ENCODE results near the gene MAD2L2.

MAD2L2 gene

DNA sequence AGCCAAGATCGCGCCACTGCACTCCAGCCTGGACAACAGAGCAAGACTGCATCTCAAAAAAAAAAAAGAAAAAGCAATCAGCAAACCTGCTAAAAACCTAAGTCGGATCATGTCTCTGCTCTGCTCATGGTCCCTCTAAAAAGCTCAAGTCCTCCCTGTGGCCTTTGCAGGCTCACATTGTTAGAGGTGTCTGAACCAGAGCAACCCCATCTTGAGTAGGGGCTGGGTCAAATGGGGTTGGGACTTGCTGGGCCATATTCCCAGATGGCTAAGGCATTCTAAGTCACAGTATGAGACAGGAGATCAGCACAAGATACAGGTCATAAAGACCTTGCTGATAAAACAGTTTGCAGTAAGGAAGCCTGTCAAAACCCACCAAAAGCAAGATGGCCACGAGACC is 7.6 kb upstream of the MAD2L2 start:
- Histone ChIP-seq H3K27me3 (ENCODE audit: low read depth, low read length) (no peaks in the 10 kb centered on the region), H3K4me3 (ENCODE audit: low read length) (no peak overlapping the region), H3K4me2 (ENCODE audit: low read length) (no peak overlapping the region), H4K20me1 (ENCODE audit: insufficient read depth, low read length) (no peaks in the 10 kb centered on the region), H2AFZ (ENCODE audit: low read depth, low read length) (no peak overlapping the region), H3K36me3 (replicated peaks; ENCODE audit: low read depth, low read length) (no peaks in the 10 kb centered on the region), H3K4me1 (ENCODE audit: low read length) (no peaks in the 10 kb centered on the region), H3K9me3 (ENCODE audit: insufficient read depth, low read length) (no peaks in the 10 kb centered on the region), H3K79me2 (ENCODE audit: low read length) (no peaks in the 10 kb centered on the region), H3K27ac (ENCODE audit: low read length) (no peak overlapping the region), H3K9ac (ENCODE audit: low read length) (no peak overlapping the region)
- TF ChIP-seq, protein P1, sequence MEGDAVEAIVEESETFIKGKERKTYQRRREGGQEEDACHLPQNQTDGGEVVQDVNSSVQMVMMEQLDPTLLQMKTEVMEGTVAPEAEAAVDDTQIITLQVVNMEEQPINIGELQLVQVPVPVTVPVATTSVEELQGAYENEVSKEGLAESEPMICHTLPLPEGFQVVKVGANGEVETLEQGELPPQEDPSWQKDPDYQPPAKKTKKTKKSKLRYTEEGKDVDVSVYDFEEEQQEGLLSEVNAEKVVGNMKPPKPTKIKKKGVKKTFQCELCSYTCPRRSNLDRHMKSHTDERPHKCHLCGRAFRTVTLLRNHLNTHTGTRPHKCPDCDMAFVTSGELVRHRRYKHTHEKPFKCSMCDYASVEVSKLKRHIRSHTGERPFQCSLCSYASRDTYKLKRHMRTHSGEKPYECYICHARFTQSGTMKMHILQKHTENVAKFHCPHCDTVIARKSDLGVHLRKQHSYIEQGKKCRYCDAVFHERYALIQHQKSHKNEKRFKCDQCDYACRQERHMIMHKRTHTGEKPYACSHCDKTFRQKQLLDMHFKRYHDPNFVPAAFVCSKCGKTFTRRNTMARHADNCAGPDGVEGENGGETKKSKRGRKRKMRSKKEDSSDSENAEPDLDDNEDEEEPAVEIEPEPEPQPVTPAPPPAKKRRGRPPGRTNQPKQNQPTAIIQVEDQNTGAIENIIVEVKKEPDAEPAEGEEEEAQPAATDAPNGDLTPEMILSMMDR (IDR thresholded peaks at IDR 0.05; ENCODE audit: low read depth, low read length), result no peak
- TF ChIP-seq EZH2phosphoT487 (IDR thresholded peaks at IDR 0.05; ENCODE audit: low read depth), result no peak

DNA sequence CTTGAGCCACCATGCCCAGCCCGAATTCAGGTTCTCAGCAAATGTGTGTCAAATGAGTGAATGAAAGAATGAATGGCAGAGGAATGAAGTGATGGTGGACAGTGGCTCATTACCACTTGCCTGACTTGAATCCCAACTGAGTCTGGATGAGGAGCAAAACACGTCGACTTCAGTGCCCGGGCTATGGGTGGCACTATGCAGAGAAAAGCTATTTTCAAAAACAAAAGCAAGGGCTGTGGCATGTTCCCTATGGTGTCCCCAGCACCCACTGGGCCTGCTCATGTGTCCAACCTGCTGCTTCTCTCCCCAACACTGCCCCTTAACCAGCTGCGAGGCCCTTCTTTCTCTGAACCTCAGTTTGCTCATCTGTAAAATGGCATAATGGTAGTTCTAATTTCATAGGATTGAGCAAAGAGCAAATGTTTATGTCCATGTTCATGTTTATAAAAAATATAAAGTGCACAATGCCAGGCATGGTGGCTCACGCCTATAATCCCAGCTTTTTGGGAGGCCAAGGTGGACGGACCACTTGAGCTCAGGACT is 4.3 kb upstream of the MAD2L2 start:
- H3K27ac ChIP-seq (ENCODE audit: low read length), result no peak overlapping the region
- H3K27me3 ChIP-seq (ENCODE audit: low read depth, low read length), result peaks cover 9% of the 10 kb centered on the region; the same call in 1 of the 2 replicates
- H3K4me1 ChIP-seq (ENCODE audit: low read length), result peaks cover 6% of the 10 kb centered on the region; the same call in 1 of the 2 replicates
- H3K9me3 ChIP-seq (ENCODE audit: insufficient read depth, low read length), result no peaks in the 10 kb centered on the region
- no peak overlapping the region for H3K4me3 ChIP-seq (ENCODE audit: low read length)
- H3K79me2 ChIP-seq (ENCODE audit: low read length), result peaks cover 3% of the 10 kb centered on the region; the same call in 1 of the 2 replicates
- no peaks in the 10 kb centered on the region for H4K20me1 ChIP-seq (ENCODE audit: insufficient read depth, low read length)
- H2AFZ ChIP-seq (ENCODE audit: low read depth, low read length), result no peak overlapping the region
- no peak overlapping the region for H3K9ac ChIP-seq (ENCODE audit: low read length)
- no peak overlapping the region for H3K4me2 ChIP-seq (ENCODE audit: low read length)
- TF ChIP-seq, protein P1 (IDR thresholded peaks at IDR 0.05; ENCODE audit: low read depth, low read length), result no peak
- TF ChIP-seq EZH2phosphoT487 (IDR thresholded peaks at IDR 0.05; ENCODE audit: low read depth), result no peak
- no peaks in the 10 kb centered on the region for H3K36me3 ChIP-seq (replicated peaks; ENCODE audit: low read depth, low read length)

DNA sequence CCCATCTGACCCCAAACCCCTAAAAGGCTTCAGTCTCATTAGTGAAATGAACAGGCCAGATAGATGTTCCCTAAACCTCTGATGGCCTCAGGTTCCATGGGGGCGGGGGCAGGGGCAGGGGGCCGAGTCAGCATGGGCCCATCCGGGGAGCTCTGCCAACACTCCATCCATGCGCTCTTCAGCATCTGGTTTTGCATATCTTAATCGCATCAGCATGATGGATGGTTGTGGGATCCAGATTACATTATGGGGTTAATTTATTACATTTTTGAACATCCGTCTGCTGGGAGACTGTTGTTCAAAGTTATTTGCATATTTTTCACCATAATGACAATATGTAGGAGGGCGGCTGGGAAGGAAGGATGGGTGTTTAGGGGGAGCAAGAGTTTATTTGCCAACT is 3.1 kb upstream of the MAD2L2 start:
- Histone ChIP-seq H3K79me2 (ENCODE audit: low read length) (peaks cover 3% of the 10 kb centered on the region; the same call in 1 of the 2 replicates), H3K9ac (ENCODE audit: low read length) (no peak overlapping the region), H3K4me3 (ENCODE audit: low read length) (no peak overlapping the region), H3K27ac (ENCODE audit: low read length) (no peak overlapping the region), H3K9me3 (ENCODE audit: insufficient read depth, low read length) (no peaks in the 10 kb centered on the region), H3K4me2 (ENCODE audit: low read length) (no peak overlapping the region), H3K27me3 (ENCODE audit: low read depth, low read length) (peaks cover 9% of the 10 kb centered on the region; the same call in 1 of the 2 replicates), H4K20me1 (ENCODE audit: insufficient read depth, low read length) (no peaks in the 10 kb centered on the region), H3K36me3 (replicated peaks; ENCODE audit: low read depth, low read length) (no peaks in the 10 kb centered on the region), H2AFZ (ENCODE audit: low read depth, low read length) (no peak overlapping the region), H3K4me1 (ENCODE audit: low read length) (peaks cover 6% of the 10 kb centered on the region; the same call in 1 of the 2 replicates)
- no peak for TF ChIP-seq EZH2phosphoT487 (IDR thresholded peaks at IDR 0.05; ENCODE audit: low read depth)
- TF ChIP-seq, protein P1 (IDR thresholded peaks at IDR 0.05; ENCODE audit: low read depth, low read length), result no peak

DNA sequence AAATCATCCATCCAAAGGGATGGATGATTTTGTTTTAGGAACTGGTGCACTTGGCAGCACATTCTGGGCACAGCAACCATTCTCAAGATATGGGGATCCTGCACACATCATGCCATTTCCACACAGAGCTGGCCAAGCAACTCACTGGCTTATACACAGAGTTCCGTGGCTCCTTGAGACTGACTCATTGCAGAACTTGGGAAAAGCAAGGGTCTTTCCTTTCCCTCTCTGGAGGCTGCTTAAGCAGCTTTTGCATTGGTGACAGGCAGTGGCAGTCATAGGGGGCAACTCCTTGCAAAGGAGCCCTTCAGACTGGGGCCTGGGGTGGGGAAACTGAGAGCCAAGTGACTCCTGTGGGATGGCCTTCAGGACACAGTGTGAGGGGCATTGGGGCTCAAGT is 1.9 kb upstream of the MAD2L2 start:
- Histone ChIP-seq H3K79me2 (ENCODE audit: low read length) (peaks cover 3% of the 10 kb centered on the region; the same call in 1 of the 2 replicates), H3K9ac (ENCODE audit: low read length) (no peak overlapping the region), H3K27ac (ENCODE audit: low read length) (no peak overlapping the region), H4K20me1 (ENCODE audit: insufficient read depth, low read length) (no peaks in the 10 kb centered on the region), H3K36me3 (replicated peaks; ENCODE audit: low read depth, low read length) (no peaks in the 10 kb centered on the region), H2AFZ (ENCODE audit: low read depth, low read length) (no peak overlapping the region), H3K9me3 (ENCODE audit: insufficient read depth, low read length) (no peaks in the 10 kb centered on the region), H3K4me1 (ENCODE audit: low read length) (peaks cover 6% of the 10 kb centered on the region; the same call in 1 of the 2 replicates), H3K4me3 (ENCODE audit: low read length) (no peak overlapping the region), H3K27me3 (ENCODE audit: low read depth, low read length) (peaks cover 9% of the 10 kb centered on the region; the same call in 1 of the 2 replicates), H3K4me2 (ENCODE audit: low read length) (no peak overlapping the region)
- TF ChIP-seq, protein P1 (IDR thresholded peaks at IDR 0.05; ENCODE audit: low read depth, low read length), result no peak
- TF ChIP-seq EZH2phosphoT487 (IDR thresholded peaks at IDR 0.05; ENCODE audit: low read depth), result no peak

Data from OCI-LY3 (cell line).